Type B pancreatic cell (in vitro differentiated cells): Measurements from ENCODE around the gene ROR2. TPM values are rescaled to one million over a fixed set of nuclear protein-coding genes. Genes with fewer than 3 reads are reported as not detected.
A peak's percentile ranks its signal among the peaks of the same experiment; 100 is the strongest.

Experiments
- DNase-seq: peaks from one replicate; pipeline ENCODE4 v3.0.0; 2021; ENCODE audit warnings: mixed read lengths; ENCODE audit not compliant: unreplicated experiment; ENCODE audit errors: extremely low spot score
- H3K27ac Mint-ChIP-seq: 2 replicates; pipeline ENCODE4 v1.8.0; 2021; ENCODE audit warnings: mild to moderate bottlenecking, mixed read lengths
- H3K27me3 Mint-ChIP-seq: 2 replicates; pipeline ENCODE4 v1.8.0; 2021; ENCODE audit warnings: mixed read lengths
- H3K36me3 Mint-ChIP-seq: 2 replicates; pipeline ENCODE4 v1.8.0; 2021; ENCODE audit warnings: mixed read lengths
- H3K4me1 Mint-ChIP-seq: one replicate; pipeline ENCODE4 v1.8.0; 2021; ENCODE audit warnings: mixed read lengths; ENCODE audit not compliant: unreplicated experiment
- H3K4me3 Mint-ChIP-seq: 2 replicates; pipeline ENCODE4 v1.8.0; 2021; ENCODE audit warnings: mild to moderate bottlenecking, mixed read lengths
- H3K9me3 Mint-ChIP-seq: 2 replicates; pipeline ENCODE4 v1.8.0; 2021; ENCODE audit warnings: mixed read lengths
- CTCF ChIP-seq: fragments of 200-600 bp; sonication (generic); conservative IDR thresholded peaks from 2 replicates; pipeline ENCODE4 v1.5.0; 2021; ENCODE audit warnings: antibody characterized with exemption, mild to moderate bottlenecking
- total RNA-seq: library from RNA; stranded (reverse); gene quantifications from 2 replicates; pipeline ENCODE4 v1.2.1, GENCODE V29; 2021; ENCODE audit warnings: low replicate concordance

Gene ROR2
- total RNA-seq, 1 donor from 2014 or later, result 48.9 TPM

- no peak for DNase-seq
- H3K36me3 Mint-ChIP-seq, result peaks cover 5% of the 10 kb centered on the region
- peaks cover 2% of the 10 kb centered on the region for H3K9me3 Mint-ChIP-seq
- no peak for TF ChIP-seq CTCF
- peaks cover 4% of the 10 kb centered on the region for H3K27me3 Mint-ChIP-seq
- peaks cover 66% of the 10 kb centered on the region for H3K4me1 Mint-ChIP-seq
- peak overlapping the region; percentile 39 for H3K4me3 Mint-ChIP-seq
- peak overlapping the region; percentile 19 for H3K27ac Mint-ChIP-seq
Observed at GRCh38 chr9:91773156-91773555, 176.9 kb downstream of the ROR2 start.

GRCh38 chr9:91771864-91772263, 178.2 kb downstream of the ROR2 start:
- no peak overlapping the region for H3K4me3 Mint-ChIP-seq
- DNase-seq, result no peak
- no peak for TF ChIP-seq CTCF
- peaks cover 5% of the 10 kb centered on the region for H3K9me3 Mint-ChIP-seq
- peaks cover 15% of the 10 kb centered on the region for H3K36me3 Mint-ChIP-seq
- H3K4me1 Mint-ChIP-seq, result peaks cover 64% of the 10 kb centered on the region
- peaks cover 4% of the 10 kb centered on the region for H3K27me3 Mint-ChIP-seq
- no peak overlapping the region for H3K27ac Mint-ChIP-seq

- Mint-ChIP-seq H3K27ac (no peak overlapping the region), H3K4me3 (no peak overlapping the region), H3K27me3 (peaks cover 4% of the 10 kb centered on the region), H3K36me3 (peaks cover 22% of the 10 kb centered on the region), H3K4me1 (peaks cover 66% of the 10 kb centered on the region), H3K9me3 (peaks cover 5% of the 10 kb centered on the region)
- no peak for DNase-seq
- TF ChIP-seq CTCF, result peak; percentile 57
Observed at GRCh38 chr9:91771027-91771426, 179.0 kb downstream of the ROR2 start.

GRCh38 chr9:91770229-91770628, 179.8 kb downstream of the ROR2 start:
- H3K27ac Mint-ChIP-seq, result peak overlapping the region; percentile 28
- no peak for TF ChIP-seq CTCF

GRCh38 chr9:91768977-91769916, 180.8 kb downstream of the ROR2 start:
- peaks cover 55% of the 10 kb centered on the region for H3K4me1 Mint-ChIP-seq
- no peak overlapping the region for H3K27ac Mint-ChIP-seq
- H3K9me3 Mint-ChIP-seq, result peaks cover 9% of the 10 kb centered on the region
- no peak overlapping the region for H3K4me3 Mint-ChIP-seq
- no peak for DNase-seq
- peaks cover 28% of the 10 kb centered on the region for H3K36me3 Mint-ChIP-seq
- TF ChIP-seq CTCF, result no peak
- no peaks in the 10 kb centered on the region for H3K27me3 Mint-ChIP-seq

More at GRCh38 chr9:91770229-91770628, 179.8 kb downstream of the ROR2 start:
- DNase-seq, result no peak
- Mint-ChIP-seq H3K4me1 (peaks cover 59% of the 10 kb centered on the region), H3K4me3 (no peak overlapping the region), H3K9me3 (peaks cover 5% of the 10 kb centered on the region), H3K36me3 (peaks cover 25% of the 10 kb centered on the region), H3K27me3 (no peaks in the 10 kb centered on the region)
